ENCODE data around the gene PER2.

- TF ChIP-seq, protein P1, sequence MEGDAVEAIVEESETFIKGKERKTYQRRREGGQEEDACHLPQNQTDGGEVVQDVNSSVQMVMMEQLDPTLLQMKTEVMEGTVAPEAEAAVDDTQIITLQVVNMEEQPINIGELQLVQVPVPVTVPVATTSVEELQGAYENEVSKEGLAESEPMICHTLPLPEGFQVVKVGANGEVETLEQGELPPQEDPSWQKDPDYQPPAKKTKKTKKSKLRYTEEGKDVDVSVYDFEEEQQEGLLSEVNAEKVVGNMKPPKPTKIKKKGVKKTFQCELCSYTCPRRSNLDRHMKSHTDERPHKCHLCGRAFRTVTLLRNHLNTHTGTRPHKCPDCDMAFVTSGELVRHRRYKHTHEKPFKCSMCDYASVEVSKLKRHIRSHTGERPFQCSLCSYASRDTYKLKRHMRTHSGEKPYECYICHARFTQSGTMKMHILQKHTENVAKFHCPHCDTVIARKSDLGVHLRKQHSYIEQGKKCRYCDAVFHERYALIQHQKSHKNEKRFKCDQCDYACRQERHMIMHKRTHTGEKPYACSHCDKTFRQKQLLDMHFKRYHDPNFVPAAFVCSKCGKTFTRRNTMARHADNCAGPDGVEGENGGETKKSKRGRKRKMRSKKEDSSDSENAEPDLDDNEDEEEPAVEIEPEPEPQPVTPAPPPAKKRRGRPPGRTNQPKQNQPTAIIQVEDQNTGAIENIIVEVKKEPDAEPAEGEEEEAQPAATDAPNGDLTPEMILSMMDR (IDR thresholded peaks at IDR 0.05) = no peak
- TF ChIP-seq POLR2A (IDR thresholded peaks at IDR 0.05) = no peak
These were observed 68.0 kb downstream of the PER2 start for GRCh38 chr2:238220274-238220891.

Data from esophagus squamous epithelium (tissue), 4 donors.